Measurements from ENCODE around the gene NKAIN1. TPM values are rescaled to one million over a fixed set of nuclear protein-coding genes. Genes with fewer than 3 reads are reported as not detected.

Gene NKAIN1
- total RNA-seq, 1 experiment from 2014 or later = not detected

DNA sequence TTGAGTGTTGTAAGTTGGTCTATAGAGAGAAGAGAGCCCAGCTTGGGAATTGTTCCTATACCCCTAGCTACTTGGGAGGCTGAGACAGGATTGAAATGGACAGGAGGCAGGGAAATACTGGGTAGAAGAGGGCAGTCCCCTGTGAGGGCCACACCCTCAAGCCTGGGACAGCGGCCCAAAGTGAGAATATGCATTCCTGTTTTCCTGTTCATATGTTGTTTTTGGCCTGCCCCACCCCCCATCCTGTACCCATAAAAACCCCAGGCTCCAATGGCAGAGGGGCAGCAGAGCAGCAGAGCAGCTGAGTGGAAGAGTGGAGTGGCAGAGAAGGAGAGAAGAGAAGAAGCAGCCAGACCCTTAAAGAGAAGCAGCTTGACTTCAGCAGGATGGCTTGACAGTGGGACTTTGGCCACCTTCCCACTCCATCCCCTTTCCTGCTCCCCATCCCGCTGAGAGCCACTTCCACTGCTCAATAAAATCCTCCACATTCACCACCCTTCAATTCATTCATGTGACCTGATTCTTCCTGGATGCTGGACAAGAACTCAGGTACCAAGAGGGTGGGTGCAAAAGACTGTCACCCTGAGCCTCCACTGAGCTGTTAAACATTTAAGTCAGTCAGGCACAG is 103.6 kb downstream of the NKAIN1 start:
- H3K9me3 Mint-ChIP-seq (ENCODE audit: low read depth, unreplicated experiment) = no peaks in the 10 kb centered on the region
- H3K36me3 Mint-ChIP-seq (ENCODE audit: insufficient read depth, unreplicated experiment) = no peaks in the 10 kb centered on the region
- no peak overlapping the region for H3K4me3 Mint-ChIP-seq (ENCODE audit: low read depth, unreplicated experiment)
- no TSS peak for BruUV-seq (replicated peaks)
- H3K27me3 Mint-ChIP-seq (ENCODE audit: unreplicated experiment) = peaks cover 14% of the 10 kb centered on the region
- CTCF ChIA-PET = interaction anchor here (0.6 kb wide), 2 partner anchors 12 to 162 kb away, joined by 4 to 5 read pairs; no protein-coding TSS in a partner anchor
- TF ChIP-seq, protein P1, sequence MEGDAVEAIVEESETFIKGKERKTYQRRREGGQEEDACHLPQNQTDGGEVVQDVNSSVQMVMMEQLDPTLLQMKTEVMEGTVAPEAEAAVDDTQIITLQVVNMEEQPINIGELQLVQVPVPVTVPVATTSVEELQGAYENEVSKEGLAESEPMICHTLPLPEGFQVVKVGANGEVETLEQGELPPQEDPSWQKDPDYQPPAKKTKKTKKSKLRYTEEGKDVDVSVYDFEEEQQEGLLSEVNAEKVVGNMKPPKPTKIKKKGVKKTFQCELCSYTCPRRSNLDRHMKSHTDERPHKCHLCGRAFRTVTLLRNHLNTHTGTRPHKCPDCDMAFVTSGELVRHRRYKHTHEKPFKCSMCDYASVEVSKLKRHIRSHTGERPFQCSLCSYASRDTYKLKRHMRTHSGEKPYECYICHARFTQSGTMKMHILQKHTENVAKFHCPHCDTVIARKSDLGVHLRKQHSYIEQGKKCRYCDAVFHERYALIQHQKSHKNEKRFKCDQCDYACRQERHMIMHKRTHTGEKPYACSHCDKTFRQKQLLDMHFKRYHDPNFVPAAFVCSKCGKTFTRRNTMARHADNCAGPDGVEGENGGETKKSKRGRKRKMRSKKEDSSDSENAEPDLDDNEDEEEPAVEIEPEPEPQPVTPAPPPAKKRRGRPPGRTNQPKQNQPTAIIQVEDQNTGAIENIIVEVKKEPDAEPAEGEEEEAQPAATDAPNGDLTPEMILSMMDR (IDR thresholded peaks at IDR 0.05; ENCODE audit: unreplicated experiment) = no peak
- H3K4me1 Mint-ChIP-seq (ENCODE audit: low read depth, unreplicated experiment) = peaks cover 10% of the 10 kb centered on the region
- H3K27ac Mint-ChIP-seq (ENCODE audit: unreplicated experiment) = no peak overlapping the region
- intact Hi-C loops (cut with micrococcal nuclease; ENCODE audit: unreplicated experiment) = no loop called here
- no peak for DNase-seq

DNA sequence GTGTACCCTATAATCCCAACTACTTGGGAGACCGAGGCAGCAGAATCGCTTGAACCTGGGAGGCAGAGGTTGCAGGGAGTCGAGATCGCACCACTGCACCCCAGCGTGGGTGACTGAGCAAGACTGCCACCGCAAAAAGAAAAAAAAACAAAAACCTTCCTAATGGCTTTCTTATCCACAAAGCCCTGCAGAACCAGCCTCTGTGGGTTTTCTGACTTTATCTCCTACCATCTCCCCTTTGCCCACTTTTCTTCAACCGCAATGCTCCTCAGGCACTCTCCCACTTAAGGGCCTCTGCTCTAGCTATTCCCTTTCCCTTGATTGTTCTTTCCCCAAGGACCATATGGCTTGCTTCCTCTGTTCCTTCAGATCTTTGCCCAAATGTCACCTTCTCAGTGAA is 106.3 kb downstream of the NKAIN1 start:
- intact Hi-C loops (cut with micrococcal nuclease; ENCODE audit: unreplicated experiment) = no loop called here
- CTCF ChIA-PET = no interaction called here
- Mint-ChIP-seq H3K36me3 (ENCODE audit: insufficient read depth, unreplicated experiment) (no peaks in the 10 kb centered on the region), H3K27ac (ENCODE audit: unreplicated experiment) (no peak overlapping the region), H3K9me3 (ENCODE audit: low read depth, unreplicated experiment) (no peaks in the 10 kb centered on the region), H3K27me3 (ENCODE audit: unreplicated experiment) (peaks cover 14% of the 10 kb centered on the region), H3K4me3 (ENCODE audit: low read depth, unreplicated experiment) (no peak overlapping the region), H3K4me1 (ENCODE audit: low read depth, unreplicated experiment) (peaks cover 10% of the 10 kb centered on the region)
- no peak for DNase-seq
- TF ChIP-seq, protein P1 (IDR thresholded peaks at IDR 0.05; ENCODE audit: unreplicated experiment) = no peak
- BruUV-seq (replicated peaks) = no TSS peak

Other genes with a start within 250 kb of the NKAIN1 start
- 161 and 163 TPM in 2 replicates for gene PUM1, start 174.2 kb downstream of the NKAIN1 start, total RNA-seq (2022)
- gene SNRNP40, start 56.9 kb upstream of the NKAIN1 start, total RNA-seq (2022) = 78.1 and 81.0 TPM in 2 replicates
- 26.6 and 28.5 TPM in 2 replicates for gene ZCCHC17, start 57.1 kb upstream of the NKAIN1 start, total RNA-seq (2022)
- not detected in 2 replicates for gene FABP3, start 133.2 kb upstream of the NKAIN1 start, total RNA-seq (2022)
- gene SERINC2, start 173.3 kb upstream of the NKAIN1 start, total RNA-seq (2022) = 67.7 and 79.8 TPM in 2 replicates

Data from Calu3 (cell line).